Keratinocyte (primary cell): Measurements from ENCODE around the gene LPCAT4. TPM values are rescaled to one million over a fixed set of nuclear protein-coding genes. Genes with fewer than 3 reads are reported as not detected.
"Not testable (repeated sequence)": the region's sequence is repeated elsewhere in the genome, so short reads cannot be mapped to it uniquely, and the experiment has no call there.

ENCODE experiments used
- DNase-seq: peaks from one replicate; pipeline ENCODE4 v3.0.0-alpha.2; 2011; ENCODE audit warnings: low read depth, missing footprints, low spot score
- FAIRE-seq: peaks from 2 replicates; lab custom pipeline; 2011; peaks lifted over from hg19 to GRCh38; lab: Jason Lieb, UNC
- H2AFZ ChIP-seq: 2 replicates; pipeline ENCODE4 v1.6.0; 2012; ENCODE audit warnings: low read length, control low read depth, inconsistent platforms; ENCODE audit not compliant: control insufficient read depth
- H3K27ac ChIP-seq: 2 replicates; pipeline ENCODE4 v1.5.1; 2011; ENCODE audit warnings: low read length; ENCODE audit not compliant: control insufficient read depth, insufficient read depth
- H3K27me3 ChIP-seq: 3 replicates; pipeline ENCODE4 v1.6.0; 2011; ENCODE audit warnings: low read length; ENCODE audit not compliant: control insufficient read depth, insufficient read depth; ENCODE audit errors: extremely low read depth
- H3K36me3 ChIP-seq, 2 experiments: 2 replicates in 1 of 2; 3 replicates in 1 of 2; pipeline ENCODE4 v1.5.1; 2011; ENCODE audit warnings: low read length in 2 of 2, mild to moderate bottlenecking in 1 of 2; ENCODE audit not compliant: control insufficient read depth in 2 of 2, insufficient read depth in 2 of 2; ENCODE audit errors: extremely low read depth in 1 of 2
- H3K4me1 ChIP-seq: 3 replicates; pipeline ENCODE4 v1.5.1; 2011; ENCODE audit warnings: low read length; ENCODE audit not compliant: control insufficient read depth, insufficient read depth; ENCODE audit errors: extremely low read depth
- H3K4me2 ChIP-seq: 3 replicates; pipeline ENCODE4 v1.6.0; 2011; ENCODE audit warnings: low read depth, low read length; ENCODE audit not compliant: control insufficient read depth, insufficient read depth; ENCODE audit errors: extremely low read depth
- H3K4me3 ChIP-seq, 3 experiments: fragments of 200-600 bp in 1 of 3; sonication (generic) in 1 of 3; 2 replicates in 2 of 3; 3 replicates in 1 of 3; pipeline ENCODE4 v1.5.1; 2011 to 2016; ENCODE audit warnings: low read length in 3 of 3, mild to moderate bottlenecking in 3 of 3, control low read depth in 2 of 3, inconsistent platforms in 1 of 3, low read depth in 1 of 3, mixed read lengths in 1 of 3, mixed run types in 1 of 3, moderate library complexity in 1 of 3; ENCODE audit not compliant: control insufficient read depth in 2 of 3, insufficient read depth in 2 of 3; ENCODE audit errors: extremely low read depth in 1 of 3
- H3K79me2 ChIP-seq: 2 replicates; pipeline ENCODE4 v1.6.0; 2012; ENCODE audit warnings: low read length; ENCODE audit not compliant: control insufficient read depth, insufficient read depth
- H3K9ac ChIP-seq: 3 replicates; pipeline ENCODE4 v1.6.0; 2011; ENCODE audit warnings: low read length; ENCODE audit not compliant: control insufficient read depth, insufficient read depth; ENCODE audit errors: extremely low read depth
- H3K9me1 ChIP-seq: 3 replicates; pipeline ENCODE4 v1.6.0; 2011; ENCODE audit warnings: low read length; ENCODE audit not compliant: control insufficient read depth, insufficient read depth; ENCODE audit errors: extremely low read depth
- H3K9me3 ChIP-seq: 2 replicates; pipeline ENCODE4 v1.5.1; 2012; ENCODE audit warnings: low read depth, low read length; ENCODE audit not compliant: control insufficient read depth
- H4K20me1 ChIP-seq: 3 replicates; pipeline ENCODE4 v1.6.0; 2011; ENCODE audit warnings: low read length; ENCODE audit not compliant: control insufficient read depth, insufficient read depth; ENCODE audit errors: extremely low read depth
- CTCF ChIP-seq, 3 experiments: IDR thresholded peaks in 1 of 3; conservative IDR thresholded peaks in 1 of 3; optimal IDR thresholded peaks in 1 of 3; 2 replicates in 2 of 3; 3 replicates in 1 of 3; pipeline versions ENCODE3 to v1.5.1; 2011; ENCODE audit warnings: low read length in 3 of 3, mild to moderate bottlenecking in 3 of 3, moderate library complexity in 2 of 3, control low read depth in 1 of 3, inconsistent platforms in 1 of 3; ENCODE audit not compliant: insufficient read depth in 2 of 3; ENCODE audit errors: extremely low read depth in 1 of 3
- EZH2 ChIP-seq: IDR thresholded peaks from one replicate; pipeline ENCODE4 v1.6.1; 2012; ENCODE audit warnings: inconsistent platforms, mild to moderate bottlenecking, low read length, moderate library complexity
- dilution Hi-C: fragments of 300-500 bp; cut with MboI; formaldehyde crosslinking; loops from one replicate; pipeline ENCODE4 v1.7.0; 2020; ENCODE audit warnings: low sequenced_read_pairs; ENCODE audit not compliant: extremely low pct_ligation_motif_present
- polyA minus RNA-seq, 3 experiments: library from RNA; depleted of rRNA, polyadenylated mRNA; stranded (reverse); fragments of >200 nt; gene quantifications; 1 replicate in 1 of 3; 2 replicates in 1 of 3; 3 replicates in 1 of 3; pipeline ENCODE4 v1.2.3, GENCODE V29; 2011
- polyA plus RNA-seq, 5 experiments: library from polyadenylated mRNA; depleted of rRNA in 3 of 5; stranded (reverse) in 3 of 5; stranded (forward) in 1 of 5; unstranded in 1 of 5; fragments of >200 nt; gene quantifications; 1 replicate in 1 of 5; 2 replicates in 3 of 5; 3 replicates in 1 of 5; pipeline versions ENCODE4 v1.2.1 to v1.2.3, GENCODE V29; 2011 to 2012; ENCODE audit warnings: missing spikeins in 2 of 5, low read depth in 1 of 5, low replicate concordance in 1 of 5

The LPCAT4 gene
- polyA plus RNA-seq (43.3 to 61.3 TPM (median 53.6 TPM) in 3 replicates), polyA minus RNA-seq (45.4 to 55.4 TPM (median 45.6 TPM) in 3 replicates)
- polyA plus RNA-seq (2011; ENCODE audit: low read depth): 14.8 TPM
- polyA plus RNA-seq (2011; cell fraction: cytosol; rRNA removed): 28.7 and 40.6 TPM in 2 replicates
- 166 and 200 TPM in 2 replicates for polyA plus RNA-seq (2011; cell fraction: nucleus; rRNA removed)
- 29.2 and 35.2 TPM in 2 replicates for polyA plus RNA-seq (2012; ENCODE audit: low replicate concordance)
- 34.0 TPM for polyA minus RNA-seq (2011; cell fraction: cytosol; rRNA and poly(A)+ RNA removed)
- 22.7 and 41.8 TPM in 2 replicates for polyA minus RNA-seq (2011; cell fraction: nucleus; rRNA and poly(A)+ RNA removed)

GRCh38 chr15:34367101-34368081, at the start of gene LPCAT4:
TSS of gene LPCAT4 (minus strand) at chr15:34367196. CDS start at chr15:34367100, 96 bp downstream.
- Histone ChIP-seq H3K79me2 (peaks cover 24% of the 10 kb centered on the region), H3K9me3 (no peaks in the 10 kb centered on the region), H3K4me3 (peak within 1 kb of the TSS; percentile 73 to 90 (median 80)), H3K36me3 (peaks cover 7 to 24% of the 10 kb centered on the region in 2 experiments), H3K4me1 (peaks cover 15% of the 10 kb centered on the region), H3K4me2 (peak within 1 kb of the TSS; percentile 87), H3K9me1 (no peaks in the 10 kb centered on the region), H4K20me1 (no peaks in the 10 kb centered on the region), H3K27ac (peak within 1 kb of the TSS; percentile 70), H3K27me3 (no peaks in the 10 kb centered on the region), H3K9ac (peak within 1 kb of the TSS; percentile 82), H2AFZ (peak within 1 kb of the TSS; percentile 95)
- FAIRE-seq: peak; percentile 56
- dilution Hi-C loops: no loop called here
- DNase-seq: peak; percentile 45
- TF ChIP-seq EZH2 (no peak), CTCF (optimal IDR thresholded peaks at IDR 0.05 in 1 of 3, IDR thresholded peaks at IDR 0.05 in 1 of 3, conservative IDR thresholded peaks at IDR 0.05 in 1 of 3; ENCODE audit: extremely low read depth in 1 of 3, insufficient read depth in 2 of 3, low read length in 3 of 3) (peak; percentile 78 to 98 (median 95))

- H3K79me2 ChIP-seq, DNase-seq, dilution Hi-C loops, H3K9ac ChIP-seq, H3K4me1 ChIP-seq, H2AFZ ChIP-seq, H3K27ac ChIP-seq, H3K36me3 ChIP-seq, H3K4me2 ChIP-seq, H3K4me3 ChIP-seq, FAIRE-seq, H3K9me3 ChIP-seq, H3K9me1 ChIP-seq, H3K27me3 ChIP-seq, H4K20me1 ChIP-seq: not testable (repeated sequence)
These were observed 42.5 kb upstream of the LPCAT4 start for GRCh38 chr15:34409511-34409910.

GRCh38 chr15:34408973-34409372, 42.0 kb upstream of the LPCAT4 start:
- H3K9me1 ChIP-seq, H3K36me3 ChIP-seq, H2AFZ ChIP-seq, H3K4me1 ChIP-seq, H3K9ac ChIP-seq, H3K4me2 ChIP-seq, H3K79me2 ChIP-seq, DNase-seq, H4K20me1 ChIP-seq, H3K27ac ChIP-seq, dilution Hi-C loops, H3K27me3 ChIP-seq, H3K4me3 ChIP-seq, H3K9me3 ChIP-seq, FAIRE-seq: not testable (repeated sequence)

GRCh38 chr15:34403899-34404298, 36.9 kb upstream of the LPCAT4 start:
- H4K20me1 ChIP-seq, H2AFZ ChIP-seq, H3K27ac ChIP-seq, H3K9ac ChIP-seq, FAIRE-seq, H3K4me3 ChIP-seq, H3K4me2 ChIP-seq, H3K27me3 ChIP-seq, dilution Hi-C loops, DNase-seq, H3K9me1 ChIP-seq, H3K79me2 ChIP-seq, H3K4me1 ChIP-seq, H3K36me3 ChIP-seq, H3K9me3 ChIP-seq: not testable (repeated sequence)
